H1 (cell line): ENCODE measurements around the gene CNNM2.

Source experiments
- GABPA ChIP-seq: IDR thresholded peaks from 2 replicates; pipeline ENCODE4 v1.6.1; 2011; ENCODE audit warnings: mild to moderate bottlenecking, low read length, moderate library complexity, borderline replicate concordance; ENCODE audit not compliant: insufficient read depth
- HDAC6 ChIP-seq: IDR thresholded peaks from one replicate; pipeline ENCODE4 v1.7.1; 2012; ENCODE audit warnings: low read depth, mild to moderate bottlenecking, inconsistent platforms, low read length, moderate library complexity
- KDM5A ChIP-seq: fragments of 200-600 bp; IDR thresholded peaks from 2 replicates; pipeline ENCODE4 v1.7.1; 2012; ENCODE audit warnings: mild to moderate bottlenecking, low read length, inconsistent platforms, mixed read lengths
- RAD21 ChIP-seq, 2 experiments: IDR thresholded peaks in 1 of 2; conservative IDR thresholded peaks in 1 of 2; 2 replicates each; pipeline ENCODE4 v1.6.1; 2011; ENCODE audit warnings: low read depth in 2 of 2, low read length in 2 of 2, improper control_type of control experiment in 1 of 2, inconsistent platforms in 1 of 2, mild to moderate bottlenecking in 1 of 2, moderate library complexity in 1 of 2
- TAF1 ChIP-seq: IDR thresholded peaks from 2 replicates; pipeline ENCODE4 v1.6.1; 2011; ENCODE audit warnings: mild to moderate bottlenecking, low read depth, low read length
- TF ChIP-seq, protein P1 (sequence below): IDR thresholded peaks from 2 replicates; pipeline ENCODE4 v1.6.1; 2012; ENCODE audit warnings: low read length, inconsistent platforms
- TF ChIP-seq, protein P2 (sequence below), 3 experiments: IDR thresholded peaks; 1 replicate in 2 of 3; 2 replicates in 1 of 3; pipeline versions ENCODE4 v1.5.1 to v1.6.1; 2011; ENCODE audit warnings: low read length in 3 of 3, mild to moderate bottlenecking in 3 of 3, inconsistent platforms in 2 of 3, low read depth in 1 of 3, moderate library complexity in 1 of 3; ENCODE audit not compliant: insufficient read depth in 1 of 3; ENCODE audit errors: control extremely low read depth in 1 of 3
- TF ChIP-seq, protein P3 (sequence below): IDR thresholded peaks from 2 replicates; pipeline ENCODE4 v1.6.1; 2012; ENCODE audit warnings: inconsistent platforms

DNA sequence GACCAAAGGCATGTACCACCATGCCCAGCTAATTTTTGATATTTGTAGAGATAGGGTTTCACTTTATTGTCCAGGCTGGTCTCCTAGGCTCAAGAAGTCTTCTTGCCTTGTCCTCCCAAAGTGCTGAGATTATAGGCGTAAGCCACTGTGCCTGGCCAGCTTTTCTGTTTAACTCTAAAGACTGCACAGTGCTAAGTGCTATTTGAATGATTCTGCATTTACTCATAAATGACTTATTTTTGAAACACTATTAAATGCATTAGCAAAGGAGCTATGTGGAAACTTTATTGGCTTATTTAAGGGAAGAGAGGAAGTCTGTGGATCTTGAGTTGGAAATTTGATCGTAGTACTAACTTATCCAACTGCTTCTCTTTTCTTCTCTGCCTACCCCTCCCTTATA, 185.9 kb downstream of the CNNM2 start:
- TF ChIP-seq, protein P1, sequence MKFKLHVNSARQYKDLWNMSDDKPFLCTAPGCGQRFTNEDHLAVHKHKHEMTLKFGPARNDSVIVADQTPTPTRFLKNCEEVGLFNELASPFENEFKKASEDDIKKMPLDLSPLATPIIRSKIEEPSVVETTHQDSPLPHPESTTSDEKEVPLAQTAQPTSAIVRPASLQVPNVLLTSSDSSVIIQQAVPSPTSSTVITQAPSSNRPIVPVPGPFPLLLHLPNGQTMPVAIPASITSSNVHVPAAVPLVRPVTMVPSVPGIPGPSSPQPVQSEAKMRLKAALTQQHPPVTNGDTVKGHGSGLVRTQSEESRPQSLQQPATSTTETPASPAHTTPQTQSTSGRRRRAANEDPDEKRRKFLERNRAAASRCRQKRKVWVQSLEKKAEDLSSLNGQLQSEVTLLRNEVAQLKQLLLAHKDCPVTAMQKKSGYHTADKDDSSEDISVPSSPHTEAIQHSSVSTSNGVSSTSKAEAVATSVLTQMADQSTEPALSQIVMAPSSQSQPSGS = no peak
- TF ChIP-seq, protein P2, sequence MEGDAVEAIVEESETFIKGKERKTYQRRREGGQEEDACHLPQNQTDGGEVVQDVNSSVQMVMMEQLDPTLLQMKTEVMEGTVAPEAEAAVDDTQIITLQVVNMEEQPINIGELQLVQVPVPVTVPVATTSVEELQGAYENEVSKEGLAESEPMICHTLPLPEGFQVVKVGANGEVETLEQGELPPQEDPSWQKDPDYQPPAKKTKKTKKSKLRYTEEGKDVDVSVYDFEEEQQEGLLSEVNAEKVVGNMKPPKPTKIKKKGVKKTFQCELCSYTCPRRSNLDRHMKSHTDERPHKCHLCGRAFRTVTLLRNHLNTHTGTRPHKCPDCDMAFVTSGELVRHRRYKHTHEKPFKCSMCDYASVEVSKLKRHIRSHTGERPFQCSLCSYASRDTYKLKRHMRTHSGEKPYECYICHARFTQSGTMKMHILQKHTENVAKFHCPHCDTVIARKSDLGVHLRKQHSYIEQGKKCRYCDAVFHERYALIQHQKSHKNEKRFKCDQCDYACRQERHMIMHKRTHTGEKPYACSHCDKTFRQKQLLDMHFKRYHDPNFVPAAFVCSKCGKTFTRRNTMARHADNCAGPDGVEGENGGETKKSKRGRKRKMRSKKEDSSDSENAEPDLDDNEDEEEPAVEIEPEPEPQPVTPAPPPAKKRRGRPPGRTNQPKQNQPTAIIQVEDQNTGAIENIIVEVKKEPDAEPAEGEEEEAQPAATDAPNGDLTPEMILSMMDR (IDR thresholded peaks at IDR 0.05; ENCODE audit: control extremely low read depth in 1 of 3, insufficient read depth in 1 of 3, low read depth in 1 of 3, low read length in 3 of 3) = no peak
- no peak for TF ChIP-seq KDM5A
- TF ChIP-seq TAF1 = no peak
- TF ChIP-seq, protein P3, sequence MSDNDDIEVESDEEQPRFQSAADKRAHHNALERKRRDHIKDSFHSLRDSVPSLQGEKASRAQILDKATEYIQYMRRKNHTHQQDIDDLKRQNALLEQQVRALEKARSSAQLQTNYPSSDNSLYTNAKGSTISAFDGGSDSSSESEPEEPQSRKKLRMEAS = no peak
- no peak for TF ChIP-seq HDAC6
- TF ChIP-seq GABPA = no peak
- TF ChIP-seq RAD21 (IDR thresholded peaks at IDR 0.05 in 1 of 2, conservative IDR thresholded peaks at IDR 0.05 in 1 of 2; ENCODE audit: low read depth in 2 of 2, low read length in 2 of 2) = no peak
